B cell (primary cell): Measurements from ENCODE around the gene IPO11. TPM values are rescaled to one million over a fixed set of nuclear protein-coding genes. Genes with fewer than 3 reads are reported as not detected.

ENCODE experiments used
- ATAC-seq: fragments of 200-7000 bp; cut with Tn5 transposase; one replicate; pipeline ENCODE4 v1.10.0; 2021; ENCODE audit warnings: low read depth, mild to moderate bottlenecking, moderate number of reproducible peaks, moderate library complexity
- CTCF ChIA-PET: fragments of 350-600 bp; sonication (Branson Sonifier 250); formaldehyde crosslinking; loops from one replicate; lab custom pipeline; 2021; ENCODE audit warnings: antibody characterized with exemption, inconsistent platforms; lab: Charles Lee
- POLR2A ChIA-PET: fragments of 350-600 bp; sonication (Branson Sonifier 250); formaldehyde crosslinking; loops from one replicate; lab custom pipeline; 2021; ENCODE audit warnings: antibody characterized with exemption; lab: Charles Lee
- DNase-seq: peaks from one replicate; pipeline ENCODE4 v3.0.0; 2013
- H2AFZ ChIP-seq: 2 replicates; pipeline ENCODE4 v1.6.1; 2012; ENCODE audit warnings: mild to moderate bottlenecking, low read depth, low read length; ENCODE audit not compliant: insufficient read depth, poor library complexity, severe bottlenecking
- H3K27ac ChIP-seq, 2 donors: 1 replicate in 1 of 2; 2 replicates in 1 of 2; pipeline ENCODE4 v1.5.1; 2012 to 2013; ENCODE audit warnings: low read length in 2 of 2, mild to moderate bottlenecking in 2 of 2, moderate library complexity in 1 of 2
- H3K27me3 ChIP-seq, 4 experiments: fragments of 200-600 bp in 1 of 4; sonication (generic) in 1 of 4; replicated peaks in 1 of 4; 1 replicate in 2 of 4; 2 replicates in 2 of 4; pipeline versions ENCODE4 v1.6.1 to v1.7.0; 2013 to 2016; ENCODE audit warnings: low read length in 3 of 4, mild to moderate bottlenecking in 2 of 4, mixed read lengths in 1 of 4, moderate library complexity in 1 of 4; ENCODE audit not compliant: insufficient read depth in 4 of 4, control insufficient read depth in 3 of 4; ENCODE audit errors: control extremely low read depth in 1 of 4
- H3K36me3 ChIP-seq, 2 experiments: replicated peaks in 1 of 2; 1 replicate in 1 of 2; 2 replicates in 1 of 2; pipeline versions ENCODE4 v1.6.1 to v1.7.1; 2013; ENCODE audit warnings: low read length in 1 of 2; ENCODE audit not compliant: insufficient read depth in 2 of 2, control insufficient read depth in 1 of 2; ENCODE audit errors: control extremely low read depth in 1 of 2, extremely low read depth in 1 of 2
- H3K4me1 ChIP-seq, 2 donors: fragments of 200-600 bp in 1 of 2; sonication (generic) in 1 of 2; 1 replicate in 1 of 2; 2 replicates in 1 of 2; pipeline versions ENCODE4 v1.5.1 to v1.6.1; 2013 to 2017; ENCODE audit warnings: low read length in 2 of 2; ENCODE audit not compliant: control insufficient read depth in 2 of 2, insufficient read depth in 2 of 2
- H3K4me2 ChIP-seq: replicated peaks from 2 replicates; pipeline ENCODE3; 2012; ENCODE audit warnings: mild to moderate bottlenecking, low read depth, low read length; ENCODE audit not compliant: poor library complexity, severe bottlenecking
- H3K4me3 ChIP-seq, 5 experiments: fragments of 200-600 bp in 1 of 5; sonication (generic) in 1 of 5; 1 replicate in 3 of 5; 2 replicates in 2 of 5; pipeline versions ENCODE4 v1.5.1 to v1.7.0; 2011 to 2016; ENCODE audit warnings: low read length in 4 of 5, mild to moderate bottlenecking in 4 of 5, low read depth in 2 of 5, control low read depth in 1 of 5, moderate library complexity in 1 of 5; ENCODE audit not compliant: insufficient read depth in 1 of 5; ENCODE audit errors: control extremely low read depth in 1 of 5, extremely low read depth in 1 of 5
- H3K79me2 ChIP-seq: fragments of 200-600 bp; sonication (generic); one replicate; pipeline ENCODE4 v1.6.0; 2016; ENCODE audit warnings: low read length; ENCODE audit not compliant: control insufficient read depth, insufficient read depth
- H3K9ac ChIP-seq: fragments of 200-600 bp; sonication (generic); 2 replicates; pipeline ENCODE4 v1.6.1; 2017; ENCODE audit warnings: mild to moderate bottlenecking, low read length, moderate library complexity
- H3K9me3 ChIP-seq, 3 donors: one replicate each; pipeline versions ENCODE4 v1.6.1 to v1.7.1; 2013; ENCODE audit warnings: low read length in 2 of 3; ENCODE audit not compliant: control insufficient read depth in 2 of 3, insufficient read depth in 1 of 3; ENCODE audit errors: control extremely low read depth in 1 of 3
- H4K20me1 ChIP-seq: 2 replicates; pipeline ENCODE4 v1.6.0; 2012; ENCODE audit warnings: mild to moderate bottlenecking, low read length; ENCODE audit not compliant: insufficient read depth, control insufficient read depth, poor library complexity, severe bottlenecking
- H3K27ac Mint-ChIP-seq: one replicate; pipeline ENCODE4 v1.8.0; 2021; ENCODE audit warnings: mixed read lengths
- H3K27me3 Mint-ChIP-seq: one replicate; pipeline ENCODE4 v1.8.0; 2021; ENCODE audit warnings: mixed read lengths
- H3K4me1 Mint-ChIP-seq: one replicate; pipeline ENCODE4 v1.8.0; 2021; ENCODE audit warnings: mixed read lengths
- H3K4me3 Mint-ChIP-seq: one replicate; pipeline ENCODE4 v1.8.0; 2021; ENCODE audit warnings: mixed read lengths
- H3K9me3 Mint-ChIP-seq: one replicate; pipeline ENCODE4 v1.8.0; 2022; ENCODE audit warnings: mixed read lengths; ENCODE audit not compliant: insufficient read depth
- CTCF ChIP-seq: fragments of 200-600 bp; IDR thresholded peaks from one replicate; pipeline ENCODE4 v1.8.0; 2022; ENCODE audit warnings: antibody characterized with exemption, mild to moderate bottlenecking
- EZH2 ChIP-seq: IDR thresholded peaks from 2 replicates; pipeline ENCODE4 v1.6.1; 2012; ENCODE audit warnings: borderline replicate concordance, low read depth, mild to moderate bottlenecking, moderate library complexity, low read length; ENCODE audit not compliant: insufficient read depth, poor library complexity, severe bottlenecking
- WGBS: methylation state at CpG from one replicate; pipeline ENCODE4 v1.1.5; 2013; ENCODE audit warnings: missing lambda C conversion rate; ENCODE audit not compliant: insufficient coverage; 5-methylcytosine and 5-hydroxymethylcytosine counted together
- intact Hi-C: fragments of 100-400 bp; cut with micrococcal nuclease; formaldehyde crosslinking; loops from one replicate; pipeline ENCODE4 v1.10.0; 2022
- polyA plus RNA-seq: library from polyadenylated mRNA; depleted of rRNA; stranded (reverse); fragments of >200 nt; gene quantifications from 2 replicates; pipeline ENCODE4 v1.2.3, GENCODE V29; 2012
- total RNA-seq, 2 donors: library from RNA; stranded (reverse); fragments of 120-200 nt in 1 of 2; gene quantifications; 1 replicate in 1 of 2; 2 replicates in 1 of 2; pipeline versions ENCODE4 v1.2.3 to v1.2.4, GENCODE V29; 2013 to 2022

The IPO11 gene
- total and polyA plus RNA-seq, 2 donors (not counting 1 experiment from before 2014, with no cell fraction given), result 3.8 to 37.4 TPM

DNA sequence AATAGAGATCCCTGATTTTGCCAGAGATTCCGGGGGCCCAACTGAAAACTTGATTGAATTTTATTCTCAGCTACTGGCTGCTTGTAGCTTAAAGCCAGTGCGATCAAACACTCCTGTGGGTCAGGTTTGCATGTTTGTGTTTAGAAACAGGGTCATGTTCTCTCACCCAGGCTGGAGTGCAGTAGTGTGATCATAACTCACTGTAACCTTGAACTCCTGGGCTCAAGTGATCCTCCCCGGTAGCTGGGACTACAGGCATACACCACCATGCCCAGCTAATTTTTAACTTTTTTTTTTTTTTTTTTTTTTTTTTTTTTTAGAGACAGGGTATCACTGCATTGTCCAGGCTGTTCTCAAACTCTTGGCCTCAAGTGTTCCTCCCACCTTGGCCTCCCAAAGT, 232.7 kb downstream of the IPO11 start:
- Histone ChIP-seq H3K9ac (no peak overlapping the region), H3K4me1 (peaks cover 0 to 3% of the 10 kb centered on the region in 2 donors), H3K4me3 (no peak overlapping the region), H3K9me3 (no peaks in the 10 kb centered on the region), H3K79me2 (no peaks in the 10 kb centered on the region), H3K36me3 (no peaks in the 10 kb centered on the region), H3K27ac (no peak overlapping the region), H4K20me1 (no peaks in the 10 kb centered on the region), H3K27me3 (no peaks in the 10 kb centered on the region), H3K4me2 (no peak overlapping the region), H2AFZ (no peak overlapping the region)
- TF ChIP-seq EZH2 (no peak), CTCF (no peak)
- H3K9me3 Mint-ChIP-seq, result no peaks in the 10 kb centered on the region
- no peak overlapping the region for H3K27ac Mint-ChIP-seq
- 100% methylated on average over 2 of the region's 3 CpGs for WGBS
- peaks cover 6% of the 10 kb centered on the region for H3K4me1 Mint-ChIP-seq
- no peaks in the 10 kb centered on the region for H3K27me3 Mint-ChIP-seq
- DNase-seq, result no peak
- POLR2A ChIA-PET, result no interaction called here
- CTCF ChIA-PET, result no interaction called here
- intact Hi-C loops, result no loop called here
- no peak overlapping the region for H3K4me3 Mint-ChIP-seq
- ATAC-seq, result no peak

DNA sequence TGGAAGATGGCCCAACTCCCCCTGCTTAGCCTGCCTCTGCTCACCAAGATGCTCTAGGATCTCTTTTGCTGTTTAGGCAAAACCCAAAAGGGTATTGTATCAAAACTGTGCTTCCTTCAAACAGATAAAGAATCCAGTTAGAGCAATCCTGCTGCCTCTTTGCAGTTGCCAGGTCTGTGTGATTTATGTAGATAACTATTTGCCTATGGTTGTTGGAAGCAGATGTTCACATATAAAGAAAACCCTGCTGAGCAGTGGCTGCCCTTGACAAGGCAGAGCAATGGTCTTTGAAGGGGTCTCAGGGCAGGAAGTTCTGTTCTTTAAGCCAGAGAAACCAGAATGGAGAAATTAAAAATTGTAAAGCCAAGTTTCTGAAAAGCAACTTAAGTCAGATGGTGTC, 234.7 kb downstream of the IPO11 start:
- H2AFZ ChIP-seq, result no peak overlapping the region
- no peak overlapping the region for H3K4me3 Mint-ChIP-seq
- CTCF ChIA-PET, result no interaction called here
- no peaks in the 10 kb centered on the region for H3K36me3 ChIP-seq
- H3K27ac ChIP-seq, result no peak overlapping the region
- H3K79me2 ChIP-seq, result no peaks in the 10 kb centered on the region
- peaks cover 4% of the 10 kb centered on the region for H3K4me1 Mint-ChIP-seq
- no peaks in the 10 kb centered on the region for H3K27me3 Mint-ChIP-seq
- no peak for DNase-seq
- no peaks in the 10 kb centered on the region for H3K4me1 ChIP-seq
- no peaks in the 10 kb centered on the region for H3K27me3 ChIP-seq
- H3K4me3 ChIP-seq, result no peak overlapping the region
- no peak for ATAC-seq
- no peaks in the 10 kb centered on the region for H4K20me1 ChIP-seq
- intact Hi-C loops, result no loop called here
- no peak overlapping the region for H3K27ac Mint-ChIP-seq
- POLR2A ChIA-PET, result no interaction called here
- no peak overlapping the region for H3K9ac ChIP-seq
- no peak overlapping the region for H3K4me2 ChIP-seq
- TF ChIP-seq EZH2 (no peak), CTCF (no peak)
- no peaks in the 10 kb centered on the region for H3K9me3 Mint-ChIP-seq
- H3K9me3 ChIP-seq, result no peaks in the 10 kb centered on the region
